Activated B cell treated with CpG ODN at 0.5 μM for 24 hours (primary cell): ENCODE results near the gene LZTS2. TPM values are rescaled to one million over a fixed set of nuclear protein-coding genes. Genes with fewer than 3 reads are reported as not detected.

Source experiments
- ATAC-seq: fragments of 200-7000 bp; cut with Tn5 transposase; one replicate; pipeline ENCODE4 v1.10.0; 2021; ENCODE audit warnings: low read depth, mild to moderate bottlenecking, moderate library complexity
- CTCF ChIA-PET: fragments of 350-600 bp; sonication (Branson Sonifier 250); formaldehyde crosslinking; loops from one replicate; lab custom pipeline; 2021; ENCODE audit warnings: antibody characterized with exemption; lab: Charles Lee
- POLR2A ChIA-PET: fragments of 350-600 bp; sonication (Branson Sonifier 250); formaldehyde crosslinking; loops from one replicate; lab custom pipeline; 2021; ENCODE audit warnings: antibody characterized with exemption; lab: Charles Lee
- DNase-seq: peaks from one replicate; pipeline ENCODE4 v3.0.0; 2022
- H3K27ac Mint-ChIP-seq: one replicate; pipeline ENCODE4 v1.8.0; 2020; ENCODE audit warnings: mixed read lengths
- H3K27me3 Mint-ChIP-seq: one replicate; pipeline ENCODE4 v1.8.0; 2021; ENCODE audit warnings: mixed read lengths
- H3K36me3 Mint-ChIP-seq: one replicate; pipeline ENCODE4 v1.8.0; 2021; ENCODE audit warnings: low read depth, mixed read lengths
- H3K4me1 Mint-ChIP-seq: one replicate; pipeline ENCODE4 v1.8.0; 2021; ENCODE audit warnings: mixed read lengths
- H3K4me3 Mint-ChIP-seq: one replicate; pipeline ENCODE4 v1.8.0; 2020; ENCODE audit warnings: mild to moderate bottlenecking, mixed read lengths
- H3K9me3 Mint-ChIP-seq: one replicate; pipeline ENCODE4 v1.8.0; 2020; ENCODE audit warnings: mixed read lengths
- intact Hi-C: fragments of 100-400 bp; cut with micrococcal nuclease; formaldehyde crosslinking; loops from one replicate; pipeline ENCODE4 v1.15.1; 2024
- total RNA-seq: library from RNA; stranded (reverse); gene quantifications from 2 replicates; pipeline ENCODE4 v1.2.3, GENCODE V29; 2022
- TF ChIP-seq, protein P1 (sequence below): fragments of 200-600 bp; IDR thresholded peaks from one replicate; pipeline ENCODE4 v1.8.0; 2022; ENCODE audit warnings: antibody characterized with exemption, mild to moderate bottlenecking

Gene LZTS2
- total RNA-seq, 1 donor from 2014 or later: 14.9 TPM

DNA sequence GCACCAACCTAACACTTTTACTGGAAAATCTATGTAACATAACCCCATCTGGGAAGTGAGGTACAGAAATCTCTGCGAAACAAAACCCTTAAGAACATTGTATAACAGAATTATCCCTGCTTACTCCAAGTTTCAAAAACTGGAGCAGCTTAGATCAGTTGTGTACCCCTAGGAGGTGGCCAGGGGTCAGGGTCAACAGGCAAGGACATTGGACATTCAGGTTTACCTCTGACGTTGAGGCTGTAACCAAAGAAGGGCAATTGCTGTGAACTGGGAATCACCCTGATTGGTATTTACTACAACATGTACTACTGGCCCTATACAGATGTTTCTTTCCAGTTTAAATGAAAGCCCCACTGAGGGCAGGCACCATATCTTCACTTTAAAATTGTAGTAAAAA is 44.5 kb downstream of the LZTS2 start:
- TF ChIP-seq, protein P1, sequence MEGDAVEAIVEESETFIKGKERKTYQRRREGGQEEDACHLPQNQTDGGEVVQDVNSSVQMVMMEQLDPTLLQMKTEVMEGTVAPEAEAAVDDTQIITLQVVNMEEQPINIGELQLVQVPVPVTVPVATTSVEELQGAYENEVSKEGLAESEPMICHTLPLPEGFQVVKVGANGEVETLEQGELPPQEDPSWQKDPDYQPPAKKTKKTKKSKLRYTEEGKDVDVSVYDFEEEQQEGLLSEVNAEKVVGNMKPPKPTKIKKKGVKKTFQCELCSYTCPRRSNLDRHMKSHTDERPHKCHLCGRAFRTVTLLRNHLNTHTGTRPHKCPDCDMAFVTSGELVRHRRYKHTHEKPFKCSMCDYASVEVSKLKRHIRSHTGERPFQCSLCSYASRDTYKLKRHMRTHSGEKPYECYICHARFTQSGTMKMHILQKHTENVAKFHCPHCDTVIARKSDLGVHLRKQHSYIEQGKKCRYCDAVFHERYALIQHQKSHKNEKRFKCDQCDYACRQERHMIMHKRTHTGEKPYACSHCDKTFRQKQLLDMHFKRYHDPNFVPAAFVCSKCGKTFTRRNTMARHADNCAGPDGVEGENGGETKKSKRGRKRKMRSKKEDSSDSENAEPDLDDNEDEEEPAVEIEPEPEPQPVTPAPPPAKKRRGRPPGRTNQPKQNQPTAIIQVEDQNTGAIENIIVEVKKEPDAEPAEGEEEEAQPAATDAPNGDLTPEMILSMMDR: no peak
- peaks cover 22% of the 10 kb centered on the region for H3K27me3 Mint-ChIP-seq
- H3K9me3 Mint-ChIP-seq: no peaks in the 10 kb centered on the region
- no peak overlapping the region for H3K27ac Mint-ChIP-seq
- DNase-seq (no peak), ATAC-seq (no peak)
- intact Hi-C loops: loop anchor here (5.0 kb wide), 1 partner anchor 248 kb away; no protein-coding TSS in a partner anchor
- H3K4me1 Mint-ChIP-seq: peaks cover 17% of the 10 kb centered on the region
- CTCF ChIA-PET: interaction anchor here (1.0 to 5.9 kb wide), 5 partner anchors 8 to 97 kb away, joined by 3 to 58 read pairs (median 53); partner anchors contain the start of gene KAZALD1
- H3K4me3 Mint-ChIP-seq: no peak overlapping the region
- POLR2A ChIA-PET: interaction anchor here (0.9 to 1.9 kb wide), 2 partner anchors 13 to 27 kb away, joined by 8 to 18 read pairs; partner anchors contain the start of genes PDZD7 and SFXN3
- peaks cover 7% of the 10 kb centered on the region for H3K36me3 Mint-ChIP-seq

GRCh38 chr10:101046332-101047238 is 47.0 kb downstream of the LZTS2 start:
- POLR2A ChIA-PET: interaction anchor here (0.7 kb wide), 1 partner anchor 301 kb away, joined by 7 read pairs; no protein-coding TSS in a partner anchor
- H3K4me3 Mint-ChIP-seq: no peak overlapping the region
- TF ChIP-seq, protein P1: no peak
- H3K27me3 Mint-ChIP-seq: peaks cover 40% of the 10 kb centered on the region
- no peak for ATAC-seq
- no peak overlapping the region for H3K27ac Mint-ChIP-seq
- peaks cover 25% of the 10 kb centered on the region for H3K4me1 Mint-ChIP-seq
- CTCF ChIA-PET: interaction anchor here (0.8 to 2.2 kb wide), 3 partner anchors 11 to 22 kb away, joined by 3 to 7 read pairs (median 4); no protein-coding TSS in a partner anchor
- intact Hi-C loops: no loop called here
- peaks cover 5% of the 10 kb centered on the region for H3K36me3 Mint-ChIP-seq
- no peak for DNase-seq
- no peaks in the 10 kb centered on the region for H3K9me3 Mint-ChIP-seq

- H3K4me3 Mint-ChIP-seq: no peak overlapping the region
- TF ChIP-seq, protein P1: no peak
- DNase-seq (no peak), ATAC-seq (no peak)
- peaks cover 40% of the 10 kb centered on the region for H3K27me3 Mint-ChIP-seq
- POLR2A ChIA-PET: no interaction called here
- H3K27ac Mint-ChIP-seq: no peak overlapping the region
- peaks cover 5% of the 10 kb centered on the region for H3K36me3 Mint-ChIP-seq
- H3K4me1 Mint-ChIP-seq: peaks cover 24% of the 10 kb centered on the region
- H3K9me3 Mint-ChIP-seq: no peaks in the 10 kb centered on the region
- intact Hi-C loops: no loop called here
- CTCF ChIA-PET: interaction anchor here (0.8 to 2.2 kb wide), 2 partner anchors 10 to 19 kb away, joined by 4 to 7 read pairs; no protein-coding TSS in a partner anchor
These were observed 47.7 kb downstream of the LZTS2 start for GRCh38 chr10:101047268-101047667.

GRCh38 chr10:101047961-101048892 is 48.6 kb downstream of the LZTS2 start:
- no peak overlapping the region for H3K4me3 Mint-ChIP-seq
- ATAC-seq (no peak), DNase-seq (no peak)
- POLR2A ChIA-PET: no interaction called here
- intact Hi-C loops: no loop called here
- CTCF ChIA-PET: no interaction called here
- TF ChIP-seq, protein P1: no peak
- H3K27me3 Mint-ChIP-seq: peaks cover 40% of the 10 kb centered on the region
- H3K36me3 Mint-ChIP-seq: no peaks in the 10 kb centered on the region
- H3K4me1 Mint-ChIP-seq: peaks cover 17% of the 10 kb centered on the region
- peak overlapping the region; percentile 16 for H3K27ac Mint-ChIP-seq
- H3K9me3 Mint-ChIP-seq: no peaks in the 10 kb centered on the region
